Uterus (tissue), 4 donors: ENCODE data around the gene PHYH. TPM values are rescaled to one million over a fixed set of nuclear protein-coding genes. Genes with fewer than 3 reads are reported as not detected.

Source experiments
- DNase-seq, 2 donors: peaks; one replicate each; pipeline ENCODE4 v3.0.0-alpha.2; 2019 to 2020
- H3K27ac ChIP-seq, 2 donors: fragments of 200-600 bp; sonication (generic); 1 replicate in 1 of 2; 2 replicates in 1 of 2; pipeline ENCODE4 v1.5.1; 2016 to 2018
- H3K27me3 ChIP-seq, 2 donors: fragments of 200-600 bp; sonication (generic); one replicate each; pipeline ENCODE4 v1.5.1; 2018 to 2019; ENCODE audit warnings: control low read depth in 1 of 2
- H3K36me3 ChIP-seq, 2 donors: fragments of 200-600 bp; sonication (generic); one replicate each; pipeline ENCODE4 v1.5.1; 2019; ENCODE audit warnings: control low read depth in 1 of 2
- H3K4me1 ChIP-seq, 2 donors: fragments of 200-600 bp; sonication (generic); one replicate each; pipeline ENCODE4 v1.5.1; 2018 to 2019; ENCODE audit warnings: control low read depth in 1 of 2
- H3K4me3 ChIP-seq, 2 donors: fragments of 200-600 bp; sonication (generic); 1 replicate in 1 of 2; 2 replicates in 1 of 2; pipeline ENCODE4 v1.5.1; 2018 to 2019; ENCODE audit warnings: mild to moderate bottlenecking in 1 of 2
- H3K9me3 ChIP-seq, 2 donors: fragments of 200-600 bp; sonication (generic); one replicate each; pipeline ENCODE4 v1.5.1; 2019; ENCODE audit warnings: control low read depth in 1 of 2
- CTCF ChIP-seq, 4 experiments: fragments of 200-600 bp in 2 of 4; fragments of 450-650 bp in 2 of 4; sonication (generic) in 2 of 4; IDR thresholded peaks; one replicate each; pipeline ENCODE4 v1.5.1; 2016 to 2019; ENCODE audit warnings: antibody characterized with exemption in 4 of 4, mild to moderate bottlenecking in 2 of 4, moderate library complexity in 1 of 4
- POLR2A ChIP-seq, 2 donors: fragments of 450-650 bp; IDR thresholded peaks; one replicate each; pipeline ENCODE4 v1.6.1; 2016; ENCODE audit warnings: antibody characterized with exemption in 2 of 2, mild to moderate bottlenecking in 1 of 2, moderate library complexity in 1 of 2
- intact Hi-C: fragments of 100-400 bp; cut with DNase I; formaldehyde crosslinking; loops from one replicate; pipeline ENCODE4 v1.15.1; 2023; ENCODE audit warnings: low total_unique reads
- total RNA-seq, 4 donors: library from RNA; depleted of rRNA in 3 of 4; stranded (reverse); fragments of >200 nt in 3 of 4; gene quantifications; one replicate each; pipeline versions ENCODE4 v1.1.0 to v1.2.4, GENCODE V29; 2014 to 2023
- donor health status: DM: yes; HTN: yes; CAD: no.

PHYH gene
- total RNA-seq, 4 donors from 2014 or later, result 21.8 to 94.1 (median 23.5) TPM

GRCh38 chr10:13329565-13329964, 29.7 kb upstream of the PHYH start:
- intact Hi-C loops, result no loop called here
- no peak for DNase-seq
- H3K36me3 ChIP-seq, result no peaks in the 10 kb centered on the region

GRCh38 chr10:13328613-13329012, 28.7 kb upstream of the PHYH start:
- no peak overlapping the region for H3K4me3 ChIP-seq
- DNase-seq, result no peak
- no peaks in the 10 kb centered on the region for H3K27me3 ChIP-seq
- TF ChIP-seq CTCF (IDR thresholded peaks at IDR 0.05) (no peak), POLR2A (IDR thresholded peaks at IDR 0.05) (no peak)
- no peak overlapping the region for H3K27ac ChIP-seq
- no peaks in the 10 kb centered on the region for H3K4me1 ChIP-seq
- intact Hi-C loops, result no loop called here
- no peaks in the 10 kb centered on the region for H3K9me3 ChIP-seq
- no peaks in the 10 kb centered on the region for H3K36me3 ChIP-seq

More at GRCh38 chr10:13329565-13329964, 29.7 kb upstream of the PHYH start:
- TF ChIP-seq CTCF (IDR thresholded peaks at IDR 0.05), result no peak
- H3K9me3 ChIP-seq, result no peaks in the 10 kb centered on the region
- H3K27ac ChIP-seq, result no peak overlapping the region
- H3K4me1 ChIP-seq, result no peaks in the 10 kb centered on the region
- no peak overlapping the region for H3K4me3 ChIP-seq
- H3K27me3 ChIP-seq, result no peaks in the 10 kb centered on the region

DNA sequence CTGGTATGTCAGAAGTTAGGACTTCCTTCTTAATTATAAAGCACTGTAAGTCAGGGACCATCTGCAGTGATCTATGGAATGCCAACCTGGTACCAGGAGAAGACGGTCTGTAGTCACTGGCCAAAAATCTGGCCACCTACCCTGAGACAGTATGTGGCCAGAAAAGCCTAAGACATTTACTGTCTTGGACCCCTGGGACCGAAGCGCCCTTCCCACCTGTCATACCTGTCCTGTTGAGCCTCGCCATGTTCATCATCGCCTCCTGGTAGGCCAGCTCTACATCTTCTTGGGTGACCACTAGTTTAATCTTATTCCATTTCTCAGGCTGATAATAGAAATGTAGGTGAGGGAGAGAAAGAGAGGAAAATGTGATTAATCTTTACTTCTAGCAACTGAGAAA, 28.3 kb upstream of the PHYH start:
- no peaks in the 10 kb centered on the region for H3K9me3 ChIP-seq
- intact Hi-C loops, result no loop called here
- no peak overlapping the region for H3K27ac ChIP-seq
- no peaks in the 10 kb centered on the region for H3K27me3 ChIP-seq
- no peak for TF ChIP-seq POLR2A (IDR thresholded peaks at IDR 0.05)
- no peak for TF ChIP-seq CTCF (IDR thresholded peaks at IDR 0.05)
- DNase-seq, result no peak
- no peaks in the 10 kb centered on the region for H3K36me3 ChIP-seq
- H3K4me1 ChIP-seq, result no peaks in the 10 kb centered on the region
- H3K4me3 ChIP-seq, result no peak overlapping the region

DNA sequence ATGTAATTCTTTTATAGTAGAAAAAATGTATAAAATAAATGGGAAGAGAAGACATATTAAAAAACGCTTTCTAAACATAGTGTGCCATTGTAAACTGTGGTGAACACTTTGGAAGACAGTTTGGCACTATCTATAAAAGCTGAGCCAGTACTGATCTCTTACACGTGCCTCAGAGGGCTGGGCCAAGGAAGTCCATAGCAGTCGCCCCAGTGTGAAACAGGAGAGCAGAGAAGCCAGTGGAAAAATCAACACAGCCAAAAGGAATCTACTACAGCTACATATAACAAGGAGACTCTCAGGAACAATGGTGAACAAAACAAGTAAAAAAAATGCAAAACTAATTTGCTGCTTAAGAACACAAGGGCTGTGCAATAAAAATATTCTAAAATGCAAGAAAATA, 27.7 kb upstream of the PHYH start:
- H3K27me3 ChIP-seq, result no peaks in the 10 kb centered on the region
- H3K4me1 ChIP-seq, result no peaks in the 10 kb centered on the region
- H3K9me3 ChIP-seq, result no peaks in the 10 kb centered on the region
- no peak overlapping the region for H3K27ac ChIP-seq
- no peaks in the 10 kb centered on the region for H3K36me3 ChIP-seq
- intact Hi-C loops, result no loop called here
- no peak for TF ChIP-seq POLR2A (IDR thresholded peaks at IDR 0.05)
- TF ChIP-seq CTCF (IDR thresholded peaks at IDR 0.05), result no peak
- DNase-seq, result no peak
- no peak overlapping the region for H3K4me3 ChIP-seq

- Histone ChIP-seq H3K4me1 (no peaks in the 10 kb centered on the region), H3K36me3 (no peaks in the 10 kb centered on the region), H3K9me3 (no peaks in the 10 kb centered on the region), H3K27ac (no peak overlapping the region), H3K4me3 (no peak overlapping the region), H3K27me3 (no peaks in the 10 kb centered on the region)
- intact Hi-C loops, result no loop called here
- TF ChIP-seq CTCF (IDR thresholded peaks at IDR 0.05) (no peak), POLR2A (IDR thresholded peaks at IDR 0.05) (no peak)
- DNase-seq, result no peak
Observed at GRCh38 chr10:13322615-13323148, 22.8 kb upstream of the PHYH start.
